Calu3 (cell line): ENCODE data around the gene ZNF783. TPM values are rescaled to one million over a fixed set of nuclear protein-coding genes. Genes with fewer than 3 reads are reported as not detected.

Experiments
- BruUV-seq: library from RNA; stranded (reverse); fragments of 400-500 nt; replicated peaks from 2 replicates; lab custom pipeline; 2021; lab: Mats Ljungman, UMichigan
- CTCF ChIA-PET: fragments of 300-600 bp; sonication (Branson Sonifier 250); formaldehyde crosslinking; loops from one replicate; lab custom pipeline; 2022; ENCODE audit warnings: antibody characterized with exemption; lab: Charles Lee
- DNase-seq: peaks from one replicate; pipeline ENCODE4 v3.0.0; 2022
- H3K27ac Mint-ChIP-seq: one replicate; pipeline ENCODE4 v1.8.0; 2022; ENCODE audit warnings: mixed read lengths; ENCODE audit not compliant: unreplicated experiment
- H3K27me3 Mint-ChIP-seq: one replicate; pipeline ENCODE4 v1.8.0; 2022; ENCODE audit warnings: mixed read lengths; ENCODE audit not compliant: unreplicated experiment
- H3K36me3 Mint-ChIP-seq: one replicate; pipeline ENCODE4 v1.8.0; 2022; ENCODE audit warnings: mild to moderate bottlenecking, moderate library complexity, mixed read lengths; ENCODE audit not compliant: insufficient read depth, unreplicated experiment
- H3K4me1 Mint-ChIP-seq: one replicate; pipeline ENCODE4 v1.8.0; 2022; ENCODE audit warnings: mild to moderate bottlenecking, low read depth, mixed read lengths; ENCODE audit not compliant: unreplicated experiment
- H3K4me3 Mint-ChIP-seq: one replicate; pipeline ENCODE4 v1.8.0; 2022; ENCODE audit warnings: mild to moderate bottlenecking, low read depth, moderate library complexity, mixed read lengths; ENCODE audit not compliant: unreplicated experiment
- H3K9me3 Mint-ChIP-seq: one replicate; pipeline ENCODE4 v1.8.0; 2022; ENCODE audit warnings: low read depth, mixed read lengths; ENCODE audit not compliant: unreplicated experiment
- CTCF ChIP-seq: fragments of 200-600 bp; IDR thresholded peaks from one replicate; pipeline ENCODE4 v1.8.0; 2022; ENCODE audit warnings: antibody characterized with exemption; ENCODE audit not compliant: unreplicated experiment
- intact Hi-C: fragments of 100-400 bp; cut with micrococcal nuclease; formaldehyde crosslinking; loops from one replicate; pipeline ENCODE4 v1.10.0; 2022; ENCODE audit not compliant: unreplicated experiment
- total RNA-seq: library from RNA; stranded (reverse); gene quantifications from 2 replicates; pipeline ENCODE4 v1.2.3, GENCODE V29; 2022

Gene ZNF783
- total RNA-seq, 1 experiment from 2014 or later, result 17.8 TPM

GRCh38 chr7:149304006-149304405 lies 42.0 kb downstream of the ZNF783 start:
- H3K9me3 Mint-ChIP-seq, result no peaks in the 10 kb centered on the region
- H3K27ac Mint-ChIP-seq, result no peak overlapping the region
- DNase-seq, result no peak
- CTCF ChIA-PET, result no interaction called here
- intact Hi-C loops, result no loop called here
- H3K27me3 Mint-ChIP-seq, result peaks cover 24% of the 10 kb centered on the region
- no peaks in the 10 kb centered on the region for H3K36me3 Mint-ChIP-seq
- H3K4me3 Mint-ChIP-seq, result no peak overlapping the region
- H3K4me1 Mint-ChIP-seq, result no peaks in the 10 kb centered on the region
- no TSS peak for BruUV-seq
- no peak for TF ChIP-seq CTCF

- Mint-ChIP-seq H3K27ac (no peak overlapping the region), H3K36me3 (no peaks in the 10 kb centered on the region), H3K9me3 (no peaks in the 10 kb centered on the region), H3K4me1 (no peaks in the 10 kb centered on the region), H3K27me3 (no peaks in the 10 kb centered on the region), H3K4me3 (no peak overlapping the region)
- BruUV-seq, result no TSS peak
- DNase-seq, result no peak
- no peak for TF ChIP-seq CTCF
- CTCF ChIA-PET, result no interaction called here
- intact Hi-C loops, result no loop called here
Observed at GRCh38 chr7:149306854-149307253, 44.9 kb downstream of the ZNF783 start.

- no peaks in the 10 kb centered on the region for H3K9me3 Mint-ChIP-seq
- no peak overlapping the region for H3K4me3 Mint-ChIP-seq
- no peak for TF ChIP-seq CTCF
- CTCF ChIA-PET, result interaction anchor here (1.1 kb wide), 1 partner anchor 112 kb away, joined by 3 read pairs; the partner anchor contains the start of gene ZNF282
- intact Hi-C loops, result no loop called here
- BruUV-seq, result no TSS peak
- no peak overlapping the region for H3K27ac Mint-ChIP-seq
- no peak for DNase-seq
- H3K4me1 Mint-ChIP-seq, result no peaks in the 10 kb centered on the region
- H3K27me3 Mint-ChIP-seq, result no peaks in the 10 kb centered on the region
- H3K36me3 Mint-ChIP-seq, result no peaks in the 10 kb centered on the region
Observed at GRCh38 chr7:149307775-149308501, 45.9 kb downstream of the ZNF783 start.

GRCh38 chr7:149310113-149310836 lies 48.3 kb downstream of the ZNF783 start:
- peak; percentile 46 for DNase-seq
- Mint-ChIP-seq H3K36me3 (no peaks in the 10 kb centered on the region), H3K4me1 (no peaks in the 10 kb centered on the region), H3K27me3 (peaks cover 15% of the 10 kb centered on the region), H3K9me3 (no peaks in the 10 kb centered on the region), H3K4me3 (no peak overlapping the region), H3K27ac (no peak overlapping the region)
- peak; percentile 67 for TF ChIP-seq CTCF
- intact Hi-C loops, result loop anchor here (1.0 to 5.0 kb wide), 3 partner anchors 97 to 187 kb away; partner anchors contain the start of gene ZNF746
- TSS peak; percentile 100 for BruUV-seq
- CTCF ChIA-PET, result interaction anchor here (0.6 to 2.0 kb wide), 10 partner anchors 10 to 438 kb away, joined by 3 to 14 read pairs (median 4); partner anchors contain the start of gene ZNF777
